HCT116 (cell line): ENCODE data around the gene HNRNPL. TPM values are rescaled to one million over a fixed set of nuclear protein-coding genes. Genes with fewer than 3 reads are reported as not detected.
"Not testable (repeated sequence)": the region's sequence is repeated elsewhere in the genome, so short reads cannot be mapped to it uniquely, and the experiment has no call there.

Experiments
- ATAC-seq: fragments of 200-7000 bp; cut with Tn5 transposase; 2 replicates; pipeline ENCODE4 v1.9.1; 2020; ENCODE audit warnings: mild to moderate bottlenecking, moderate library complexity
- BruUV-seq: library from RNA; stranded (reverse); fragments of 400-500 nt; replicated peaks from 2 replicates; lab custom pipeline; 2021; lab: Mats Ljungman, UMichigan
- CTCF ChIA-PET: fragments of 300-600 bp; sonication (Branson Sonifier 250); formaldehyde crosslinking; loops from one replicate; lab custom pipeline; 2021; ENCODE audit warnings: antibody characterized with exemption; lab: Charles Lee
- POLR2A ChIA-PET: fragments of 300-600, 350-600 bp; sonication (Branson Sonifier 250); formaldehyde crosslinking; loops from one replicate; lab custom pipeline; 2021; ENCODE audit warnings: antibody characterized with exemption; lab: Charles Lee
- RAD21 ChIA-PET, 2 experiments: fragments of 300-600 bp; sonication (Branson Sonifier 250); formaldehyde crosslinking; loops; one replicate each; lab custom pipeline; 2023; ENCODE audit warnings: low total read pairs in 2 of 2; ENCODE audit not compliant: uncharacterized antibody in 2 of 2, unreplicated experiment in 2 of 2, low non-redundant PET in 1 of 2; lab: Charles Lee
- DNase-seq: peaks from one replicate; pipeline ENCODE4 v3.0.0-alpha.2; 2010; ENCODE audit warnings: low read depth, low spot score
- H2AFZ ChIP-seq: fragments of 200-600 bp; shearing (Covaris generic), sonication (generic); 2 replicates; pipeline ENCODE4 v1.6.1; 2017; ENCODE audit warnings: low read depth, mixed run types, mixed read lengths, antibody characterized with exemption, low read length; ENCODE audit not compliant: poor library complexity, severe bottlenecking
- H3K27ac ChIP-seq: 2 replicates; pipeline ENCODE4 v1.5.1; 2012; ENCODE audit warnings: low read depth, low read length
- H3K27me3 ChIP-seq: fragments of 200-600 bp; sonication (generic); 2 replicates; pipeline ENCODE4 v1.6.1; 2016; ENCODE audit warnings: mixed run types, low read length, mixed read lengths; ENCODE audit not compliant: insufficient read depth
- H3K36me3 ChIP-seq, 2 experiments: fragments of 200-500 bp in 1 of 2; fragments of 200-600 bp in 1 of 2; sonication (Bioruptor generic) in 1 of 2; sonication (generic) in 1 of 2; 2 replicates each; pipeline versions ENCODE4 v1.5.1 to v1.6.1; 2014 to 2016; ENCODE audit warnings: low read length in 2 of 2, inconsistent platforms in 1 of 2, mixed read lengths in 1 of 2, mixed run types in 1 of 2; ENCODE audit not compliant: insufficient read depth in 2 of 2, control insufficient read depth in 1 of 2
- H3K4me1 ChIP-seq, 2 experiments: fragments of 200-600 bp in 1 of 2; sonication (generic) in 1 of 2; 2 replicates each; pipeline versions ENCODE4 v1.5.1 to v1.6.1; 2012 to 2017; ENCODE audit warnings: low read length in 2 of 2, inconsistent platforms in 1 of 2, mild to moderate bottlenecking in 1 of 2, mixed read lengths in 1 of 2, mixed run types in 1 of 2, moderate library complexity in 1 of 2; ENCODE audit not compliant: insufficient read depth in 2 of 2, control insufficient read depth in 1 of 2
- H3K4me2 ChIP-seq: fragments of 200-600 bp; sonication (generic); 2 replicates; pipeline ENCODE4 v1.6.1; 2017; ENCODE audit warnings: mixed run types, low read length, mixed read lengths
- H3K4me3 ChIP-seq, 2 experiments: fragments of 200-600 bp in 1 of 2; sonication (generic) in 1 of 2; replicated peaks in 1 of 2; 2 replicates each; pipeline ENCODE4 v1.5.1; 2011 to 2016; ENCODE audit warnings: low read length in 2 of 2, control low read depth in 1 of 2, low read depth in 1 of 2, mild to moderate bottlenecking in 1 of 2, mixed read lengths in 1 of 2, mixed run types in 1 of 2
- H3K79me2 ChIP-seq: fragments of 200-600 bp; sonication (generic); 2 replicates; pipeline ENCODE4 v1.6.1; 2017; ENCODE audit warnings: mild to moderate bottlenecking, mixed run types, low read length, moderate library complexity, mixed read lengths; ENCODE audit not compliant: insufficient read depth
- H3K9ac ChIP-seq: fragments of 200-600 bp; sonication (generic); 2 replicates; pipeline ENCODE4 v1.6.1; 2016; ENCODE audit warnings: low read length, mixed read lengths
- H3K9me2 ChIP-seq: fragments of 200-600 bp; sonication (generic), shearing (Covaris generic); 2 replicates; pipeline ENCODE4 v1.6.1; 2017; ENCODE audit warnings: mixed run types, mild to moderate bottlenecking, moderate library complexity; ENCODE audit not compliant: insufficient read depth
- H3K9me3 ChIP-seq, 2 experiments: fragments of 200-500 bp in 1 of 2; fragments of 200-600 bp in 1 of 2; sonication (Bioruptor generic) in 1 of 2; sonication (generic) in 1 of 2; 2 replicates each; pipeline ENCODE4 v1.6.1; 2014 to 2017; ENCODE audit warnings: low read length in 2 of 2, mixed read lengths in 2 of 2, inconsistent platforms in 1 of 2, low read depth in 1 of 2, mild to moderate bottlenecking in 1 of 2, mixed run types in 1 of 2, moderate library complexity in 1 of 2; ENCODE audit not compliant: control insufficient read depth in 1 of 2, insufficient read depth in 1 of 2
- H4K20me1 ChIP-seq: fragments of 200-600 bp; sonication (generic), shearing (Covaris generic); 2 replicates; pipeline ENCODE4 v1.6.1; 2017; ENCODE audit warnings: mixed run types, mild to moderate bottlenecking, moderate library complexity; ENCODE audit not compliant: insufficient read depth
- intact Hi-C: fragments of 100-400 bp; cut with micrococcal nuclease; formaldehyde crosslinking; loops from 2 replicates; pipeline ENCODE4 v1.10.0; 2022
- total RNA-seq: library from RNA; stranded (reverse); gene quantifications from one replicate; pipeline ENCODE4 v1.2.1, GENCODE V29; 2021; ENCODE audit not compliant: unreplicated experiment

The HNRNPL gene
- total RNA-seq, 1 experiment from 2014 or later, result 551 TPM

GRCh38 chr19:38791451-38792064, 58.2 kb downstream of the HNRNPL start:
- H4K20me1 ChIP-seq, RAD21 ChIA-PET, H3K9me2 ChIP-seq, H3K4me2 ChIP-seq, BruUV-seq, H3K79me2 ChIP-seq, POLR2A ChIA-PET, CTCF ChIA-PET, H3K27ac ChIP-seq, H3K27me3 ChIP-seq, H2AFZ ChIP-seq, H3K4me1 ChIP-seq, DNase-seq, intact Hi-C loops, H3K36me3 ChIP-seq, H3K9me3 ChIP-seq, H3K9ac ChIP-seq: not testable (repeated sequence)
- peak overlapping the region in 1 of 2 experiments; percentile 28; a peak in 2 of 4 replicates for H3K4me3 ChIP-seq
- ATAC-seq, result peak; percentile 75

GRCh38 chr19:38790507-38791403, 59.0 kb downstream of the HNRNPL start:
- H3K36me3 ChIP-seq, RAD21 ChIA-PET, H3K9me2 ChIP-seq, DNase-seq, intact Hi-C loops, H2AFZ ChIP-seq, POLR2A ChIA-PET, H3K9ac ChIP-seq, H3K27me3 ChIP-seq, H3K79me2 ChIP-seq, H3K27ac ChIP-seq, H3K4me1 ChIP-seq, H4K20me1 ChIP-seq, H3K9me3 ChIP-seq, CTCF ChIA-PET: not testable (repeated sequence)
- Histone ChIP-seq H3K4me3 (peak overlapping the region; percentile 11 to 28; a peak in 2 of 4 replicates), H3K4me2 (0 out of 2 replicates have a peak overlapping the region, but pooled peaks have one; percentile 23)
- BruUV-seq, result TSS peak; percentile 82
- peak; percentile 87 for ATAC-seq
